Naive thymus-derived CD4-positive, alpha-beta T cell (primary cell): Measurements from ENCODE around the gene FBLN5. TPM values are rescaled to one million over a fixed set of nuclear protein-coding genes. Genes with fewer than 3 reads are reported as not detected.

ENCODE experiments used
- ATAC-seq: fragments of 150-1000 bp; cut with Tn5 transposase; 2 replicates; pipeline ENCODE4 v1.10.0; 2021; ENCODE audit warnings: mild to moderate bottlenecking, moderate library complexity
- CTCF ChIA-PET: fragments of 350-600 bp; sonication (Branson Sonifier 250); formaldehyde crosslinking; loops from one replicate; lab custom pipeline; 2021; ENCODE audit warnings: antibody characterized with exemption; lab: Charles Lee
- POLR2A ChIA-PET: fragments of 350-600 bp; sonication (Branson Sonifier 250); formaldehyde crosslinking; loops from one replicate; lab custom pipeline; 2021; ENCODE audit warnings: antibody characterized with exemption, inconsistent platforms; lab: Charles Lee
- DNase-seq, 9 donors: peaks; one replicate each; pipeline versions ENCODE4 v3.0.0 to v3.0.0-alpha.2; 2020 to 2022; ENCODE audit warnings: mixed read lengths in 1 of 9
- H3K27ac ChIP-seq: one replicate; pipeline ENCODE4 v1.7.0; 2013; ENCODE audit warnings: mild to moderate bottlenecking, low read depth, low read length, moderate library complexity
- H3K27me3 ChIP-seq, 2 donors: one replicate each; pipeline ENCODE4 v1.7.0; 2013; ENCODE audit warnings: low read length in 2 of 2, mild to moderate bottlenecking in 2 of 2, moderate library complexity in 2 of 2; ENCODE audit not compliant: control insufficient read depth in 2 of 2, insufficient read depth in 2 of 2
- H3K36me3 ChIP-seq, 3 experiments: 1 replicate in 2 of 3; 2 replicates in 1 of 3; pipeline ENCODE4 v1.7.0; 2013; ENCODE audit warnings: low read length in 3 of 3, mild to moderate bottlenecking in 3 of 3, moderate library complexity in 1 of 3; ENCODE audit not compliant: insufficient read depth in 3 of 3, control insufficient read depth in 2 of 3
- H3K4me1 ChIP-seq, 2 donors: one replicate each; pipeline ENCODE4 v1.7.0; 2013; ENCODE audit warnings: low read length in 2 of 2, mild to moderate bottlenecking in 2 of 2, moderate library complexity in 1 of 2; ENCODE audit not compliant: control insufficient read depth in 2 of 2, insufficient read depth in 2 of 2
- H3K4me3 ChIP-seq: 2 replicates; pipeline ENCODE4 v1.7.0; 2013; ENCODE audit warnings: mild to moderate bottlenecking, low read length
- H3K9me3 ChIP-seq, 3 experiments: 1 replicate in 2 of 3; 2 replicates in 1 of 3; pipeline ENCODE4 v1.7.0; 2013; ENCODE audit warnings: low read length in 3 of 3; ENCODE audit not compliant: control insufficient read depth in 2 of 3
- H3K27ac Mint-ChIP-seq, 9 donors: one replicate each; pipeline ENCODE4 v1.8.0; 2020 to 2022; ENCODE audit warnings: mixed read lengths in 9 of 9, mild to moderate bottlenecking in 8 of 9, moderate library complexity in 5 of 9, inconsistent platforms in 2 of 9
- H3K27me3 Mint-ChIP-seq, 5 donors: one replicate each; pipeline ENCODE4 v1.8.0; 2021 to 2022; ENCODE audit warnings: mixed read lengths in 5 of 5, mild to moderate bottlenecking in 1 of 5
- H3K36me3 Mint-ChIP-seq, 5 donors: one replicate each; pipeline ENCODE4 v1.8.0; 2020 to 2022; ENCODE audit warnings: mixed read lengths in 5 of 5, mild to moderate bottlenecking in 3 of 5, inconsistent platforms in 1 of 5
- H3K4me1 Mint-ChIP-seq, 7 donors: one replicate each; pipeline ENCODE4 v1.8.0; 2020 to 2022; ENCODE audit warnings: mixed read lengths in 7 of 7, mild to moderate bottlenecking in 3 of 7, inconsistent platforms in 1 of 7
- H3K4me3 Mint-ChIP-seq, 10 donors: one replicate each; pipeline ENCODE4 v1.8.0; 2020 to 2022; ENCODE audit warnings: mild to moderate bottlenecking in 10 of 10, mixed read lengths in 10 of 10, moderate library complexity in 6 of 10, inconsistent platforms in 2 of 10
- H3K9me3 Mint-ChIP-seq, 11 donors: one replicate each; pipeline ENCODE4 v1.8.0; 2020 to 2022; ENCODE audit warnings: mixed read lengths in 11 of 11, mild to moderate bottlenecking in 4 of 11, inconsistent platforms in 1 of 11, moderate library complexity in 1 of 11
- intact Hi-C, 2 donors: fragments of 100-400 bp; cut with micrococcal nuclease; formaldehyde crosslinking; loops; one replicate each; pipeline ENCODE4 v1.15.1; 2023
- polyA plus RNA-seq, 2 donors: library from polyadenylated mRNA; unstranded; fragments of 300-500 nt; fragmentation: Illumina TruSeq; gene quantifications; one replicate each; pipeline ENCODE4 v1.2.3, GENCODE V29; 2021
- total RNA-seq, 6 experiments: library from RNA in 5 of 6; stranded (reverse) in 5 of 6; gene quantifications; 1 replicate in 5 of 6; 2 replicates in 1 of 6; pipeline ENCODE4 v1.2.3 and lab custom pipeline; 2021 to 2026

The FBLN5 gene
- 10 to 100 TPM in 2 of 5 experiments, 1 to 10 TPM in 3; 2.9 to 11.7 (median 7.2) TPM for total RNA-seq
- polyA plus RNA-seq = 10 to 100 TPM; 30.5 to 53.3 TPM
- 5.0 reads per million, percentile 24 among the genes with 10 or more reads in this experiment for total RNA-seq (lab: John Stamatoyannopoulos, UW)

DNA sequence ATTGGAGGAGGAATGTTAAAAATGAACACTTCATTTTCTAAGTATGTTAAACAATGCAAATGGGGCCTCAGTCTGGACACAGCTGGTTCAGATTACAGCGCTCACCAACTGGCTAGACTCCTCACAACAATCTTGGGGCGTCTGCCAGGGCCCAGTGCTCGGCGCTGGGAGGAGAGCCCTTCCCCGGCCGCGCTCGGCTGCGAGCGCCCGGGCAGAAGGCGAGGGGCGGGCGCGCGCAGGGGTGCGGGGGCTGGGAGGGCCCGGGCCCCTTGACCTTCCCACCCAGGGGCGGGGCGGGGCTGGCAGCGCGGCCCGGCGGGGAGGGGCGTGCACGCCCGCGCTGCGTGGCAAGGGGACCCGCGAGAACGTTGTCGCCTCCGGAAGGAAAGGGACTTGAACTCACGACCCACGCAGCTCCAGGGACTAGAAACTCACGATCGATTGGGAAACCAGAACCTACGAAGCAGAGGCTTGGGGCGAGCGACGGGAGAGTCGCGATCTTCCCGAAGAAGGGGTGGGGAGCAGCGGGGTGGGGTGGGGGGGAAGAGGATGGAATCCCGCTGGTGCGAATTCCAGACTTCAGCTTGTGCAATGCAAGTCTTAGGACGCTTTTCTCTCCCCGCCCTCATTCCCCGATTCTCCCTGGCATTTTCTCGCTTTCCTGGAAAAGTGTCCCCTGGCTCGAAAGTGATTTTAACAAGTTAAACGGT, at the start of gene FBLN5:
TSS of gene FBLN5 (minus strand) at position 220 of the 710 bp plus-strand sequence. CDS start 465 bp downstream, outside the sequence.
- no peak within 1 kb of the TSS for H3K27ac ChIP-seq
- ChIA-PET POLR2A (no interaction called here), CTCF (no interaction called here)
- H3K4me1 ChIP-seq = peaks cover 4 to 12% of the 10 kb centered on the region in 2 donors
- Mint-ChIP-seq H3K36me3 (peaks cover 0 to 4% (median 0%) of the 10 kb centered on the region in 5 donors), H3K9me3 (peaks cover 0 to 3% (median 0%) of the 10 kb centered on the region in 11 donors), H3K4me3 (peak within 1 kb of the TSS; percentile 79 to 94 (median 87)), H3K27me3 (peaks cover 25 to 60% (median 29%) of the 10 kb centered on the region in 5 donors), H3K4me1 (peaks cover 6 to 19% (median 15%) of the 10 kb centered on the region in 7 donors), H3K27ac (peak within 1 kb of the TSS in 6 of 9 donors; percentile 23 to 76 (median 56))
- H3K36me3 ChIP-seq = no peaks in the 10 kb centered on the region
- H3K9me3 ChIP-seq = no peaks in the 10 kb centered on the region
- intact Hi-C loops = no loop called here
- DNase-seq (peak in 8 of 9 donors; percentile 7 to 32 (median 14)), ATAC-seq (peak; percentile 70)
- peaks cover 0 to 11% of the 10 kb centered on the region in 2 donors for H3K27me3 ChIP-seq
- peak within 1 kb of the TSS; percentile 57 for H3K4me3 ChIP-seq

DNA sequence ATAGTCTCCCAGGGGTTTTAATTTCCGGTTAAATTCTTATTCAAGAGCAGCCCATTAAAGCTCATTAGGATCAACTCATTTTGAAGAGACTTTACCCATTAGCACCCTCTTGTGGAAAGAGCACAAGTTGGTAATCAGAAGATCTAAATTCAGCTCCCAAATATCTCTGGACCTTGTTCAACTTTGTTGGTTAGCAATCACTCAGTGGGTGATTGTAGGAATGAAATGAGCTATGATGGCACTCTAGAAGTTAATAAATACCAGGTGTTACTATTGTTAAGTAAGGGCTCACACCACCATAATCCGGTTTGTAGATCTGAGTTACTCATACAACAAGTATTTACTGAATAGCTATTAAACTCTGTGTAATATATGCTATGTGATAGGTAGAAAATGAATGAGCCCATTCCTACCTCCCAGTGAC, 49.5 kb upstream of the FBLN5 start:
- DNase-seq (peak in 7 of 9 donors; percentile 12 to 58 (median 44)), ATAC-seq (peak; percentile 66)
- Histone ChIP-seq H3K4me3 (no peak overlapping the region), H3K4me1 (peaks cover 10 to 27% of the 10 kb centered on the region in 2 donors), H3K9me3 (no peaks in the 10 kb centered on the region), H3K36me3 (peaks cover 4 to 9% (median 4%) of the 10 kb centered on the region in 3 experiments), H3K27me3 (no peaks in the 10 kb centered on the region), H3K27ac (no peak overlapping the region)
- H3K4me3 Mint-ChIP-seq = peak overlapping the region in 3 of 10 donors; percentile 37 to 70 (median 48)
- intact Hi-C loops = loop anchor here (1.0 to 10.0 kb wide), 2 partner anchors 347 to 512 kb away; no protein-coding TSS in a partner anchor
- H3K27me3 Mint-ChIP-seq = no peaks in the 10 kb centered on the region
- peaks cover 27 to 54% (median 41%) of the 10 kb centered on the region in 7 donors for H3K4me1 Mint-ChIP-seq
- peak overlapping the region in 5 of 9 donors; percentile 15 to 70 (median 65) for H3K27ac Mint-ChIP-seq
- POLR2A ChIA-PET = interaction anchor here (0.5 to 0.8 kb wide), 4 partner anchors 10 to 80 kb away, joined by 3 to 8 read pairs (median 4); partner anchors contain the start of gene TRIP11
- H3K9me3 Mint-ChIP-seq = no peaks in the 10 kb centered on the region
- H3K36me3 Mint-ChIP-seq = peaks cover 0 to 40% (median 20%) of the 10 kb centered on the region in 5 donors
- CTCF ChIA-PET = interaction anchor here (0.5 to 1.7 kb wide), 14 partner anchors 9 to 505 kb away, joined by 3 to 14 read pairs (median 4); no protein-coding TSS in a partner anchor

GRCh38 chr14:91987192-91987591, 39.7 kb upstream of the FBLN5 start:
- CTCF ChIA-PET = interaction anchor here (1.5 kb wide), 1 partner anchor 9 kb away, joined by 3 read pairs; no protein-coding TSS in a partner anchor
- no peaks in the 10 kb centered on the region for H3K27me3 Mint-ChIP-seq
- no peak for DNase-seq
- Histone ChIP-seq H3K27ac (no peak overlapping the region), H3K4me1 (no peaks in the 10 kb centered on the region), H3K9me3 (no peaks in the 10 kb centered on the region), H3K36me3 (peaks cover 11 to 59% (median 20%) of the 10 kb centered on the region in 3 experiments), H3K27me3 (no peaks in the 10 kb centered on the region), H3K4me3 (no peak overlapping the region)
- POLR2A ChIA-PET = no interaction called here
- peaks cover 19 to 80% (median 53%) of the 10 kb centered on the region in 5 donors for H3K36me3 Mint-ChIP-seq
- H3K4me1 Mint-ChIP-seq = peaks cover 8 to 15% (median 11%) of the 10 kb centered on the region in 7 donors
- intact Hi-C loops = no loop called here
- H3K27ac Mint-ChIP-seq = no peak overlapping the region
- no peak for ATAC-seq
- H3K9me3 Mint-ChIP-seq = peaks cover 0 to 4% (median 0%) of the 10 kb centered on the region in 11 donors
- no peak overlapping the region for H3K4me3 Mint-ChIP-seq

DNA sequence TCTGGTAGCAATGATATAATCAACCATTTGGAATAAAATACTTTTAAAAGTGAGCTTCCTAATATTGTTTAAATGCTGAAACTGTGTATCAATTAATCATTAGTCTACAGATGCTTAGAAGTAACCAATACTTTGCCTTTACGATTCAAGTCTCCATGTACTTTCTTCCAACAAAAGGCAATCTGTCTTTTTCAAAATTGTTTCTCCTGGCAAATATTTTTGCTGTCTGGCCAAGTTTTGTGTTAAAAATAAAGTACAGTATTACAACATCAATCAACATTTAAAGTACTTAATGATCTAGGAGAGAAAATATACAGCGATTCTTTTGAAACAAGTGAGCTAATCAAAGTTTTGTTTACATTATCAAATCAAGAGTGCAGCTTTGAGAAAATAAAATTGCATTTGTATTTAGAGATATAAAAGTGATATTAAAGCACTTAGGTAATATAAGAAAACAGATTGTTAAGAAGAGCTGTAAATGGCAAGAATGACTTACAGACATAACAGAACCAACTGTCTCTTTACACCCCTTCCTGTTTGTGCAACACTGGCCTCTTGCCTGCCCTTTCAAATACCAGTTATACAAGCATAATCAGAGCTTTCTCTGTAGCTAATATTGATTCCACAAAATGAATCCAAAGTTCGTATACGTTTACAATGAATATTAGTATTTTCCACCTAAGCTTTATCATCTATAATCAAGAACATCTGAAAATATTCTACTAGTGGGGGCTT, 38.2 kb upstream of the FBLN5 start:
- no peak overlapping the region for H3K27ac ChIP-seq
- peaks cover 19 to 69% (median 50%) of the 10 kb centered on the region in 5 donors for H3K36me3 Mint-ChIP-seq
- POLR2A ChIA-PET = no interaction called here

DNA sequence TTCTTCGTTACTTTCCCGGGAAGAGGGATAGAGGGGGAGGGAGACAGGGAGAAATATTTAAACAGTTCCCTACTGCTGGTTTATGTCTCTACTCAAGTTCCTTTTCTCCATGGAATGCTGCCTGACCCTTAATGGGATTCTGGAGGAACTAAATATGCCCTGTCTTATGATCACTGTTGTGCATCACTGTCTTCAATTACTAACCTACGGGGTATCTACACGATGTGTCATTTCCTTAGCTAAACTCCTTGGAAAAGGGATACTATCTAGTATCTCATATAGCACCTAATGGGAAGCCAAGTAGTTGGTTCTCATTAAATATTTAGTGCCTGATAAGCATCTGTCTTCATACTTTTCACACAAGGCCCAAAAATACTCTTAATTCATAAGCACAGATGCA, 37.5 kb upstream of the FBLN5 start:
- DNase-seq (no peak), ATAC-seq (no peak)
- peaks cover 19 to 75% (median 52%) of the 10 kb centered on the region in 5 donors for H3K36me3 Mint-ChIP-seq
- intact Hi-C loops = no loop called here
- Histone ChIP-seq H3K4me3 (no peak overlapping the region), H3K4me1 (no peaks in the 10 kb centered on the region), H3K9me3 (no peaks in the 10 kb centered on the region), H3K27me3 (no peaks in the 10 kb centered on the region), H3K27ac (no peak overlapping the region), H3K36me3 (peaks cover 11 to 52% (median 20%) of the 10 kb centered on the region in 3 experiments)
- ChIA-PET CTCF (no interaction called here), POLR2A (no interaction called here)
- H3K4me3 Mint-ChIP-seq = no peak overlapping the region
- H3K4me1 Mint-ChIP-seq = peaks cover 10 to 21% (median 14%) of the 10 kb centered on the region in 7 donors
- H3K27ac Mint-ChIP-seq = peak overlapping the region in 2 of 9 donors; percentile 7 to 36
- H3K9me3 Mint-ChIP-seq = peaks cover 0 to 4% (median 0%) of the 10 kb centered on the region in 11 donors
- no peaks in the 10 kb centered on the region for H3K27me3 Mint-ChIP-seq

More for the DNA sequence above, 38.2 kb upstream of the FBLN5 start:
- CTCF ChIA-PET = interaction anchor here (0.6 kb wide), 1 partner anchor 738 kb away, joined by 3 read pairs; no protein-coding TSS in a partner anchor
- no peak overlapping the region for H3K27ac Mint-ChIP-seq
- Histone ChIP-seq H3K4me3 (no peak overlapping the region), H3K36me3 (peaks cover 11 to 53% (median 20%) of the 10 kb centered on the region in 3 experiments), H3K9me3 (no peaks in the 10 kb centered on the region), H3K27me3 (no peaks in the 10 kb centered on the region), H3K4me1 (no peaks in the 10 kb centered on the region)
- H3K9me3 Mint-ChIP-seq = peaks cover 0 to 4% (median 0%) of the 10 kb centered on the region in 11 donors
- H3K27me3 Mint-ChIP-seq = no peaks in the 10 kb centered on the region
- H3K4me3 Mint-ChIP-seq = no peak overlapping the region
- peaks cover 7 to 15% (median 9%) of the 10 kb centered on the region in 7 donors for H3K4me1 Mint-ChIP-seq
- intact Hi-C loops = no loop called here
- DNase-seq = no peak
- ATAC-seq = no peak

DNA sequence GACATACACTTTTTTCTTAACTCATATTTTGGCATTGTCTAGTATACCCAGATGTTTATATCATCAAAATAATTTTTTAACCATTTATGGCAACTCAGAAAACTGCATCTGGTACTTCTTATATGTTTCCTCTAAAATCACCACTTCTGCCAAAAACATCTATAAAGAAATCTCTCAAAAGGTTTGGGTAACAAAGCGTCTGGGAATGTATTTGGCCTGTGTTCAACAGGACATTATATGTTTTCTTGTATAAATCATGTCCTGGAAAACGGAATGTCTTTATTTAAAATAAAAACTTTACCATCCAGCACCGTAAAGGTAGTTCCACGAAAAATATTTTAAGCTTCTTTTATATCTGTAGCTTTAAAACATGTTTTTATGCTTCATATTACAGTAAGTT, 36.1 kb upstream of the FBLN5 start:
- no peak overlapping the region for H3K27ac ChIP-seq
- ChIA-PET CTCF (no interaction called here), POLR2A (no interaction called here)
- peaks cover 11 to 50% (median 20%) of the 10 kb centered on the region in 3 experiments for H3K36me3 ChIP-seq
- no peak overlapping the region for H3K4me3 ChIP-seq
- no peak for DNase-seq
- H3K4me3 Mint-ChIP-seq = no peak overlapping the region
- no peaks in the 10 kb centered on the region for H3K27me3 ChIP-seq
- H3K4me1 Mint-ChIP-seq = peaks cover 7 to 22% (median 12%) of the 10 kb centered on the region in 7 donors
- H3K9me3 Mint-ChIP-seq = peaks cover 0 to 4% (median 0%) of the 10 kb centered on the region in 11 donors
- ATAC-seq = no peak
- no peak overlapping the region for H3K27ac Mint-ChIP-seq
- peaks cover 15 to 71% (median 53%) of the 10 kb centered on the region in 5 donors for H3K36me3 Mint-ChIP-seq
- intact Hi-C loops = no loop called here
- H3K9me3 ChIP-seq = no peaks in the 10 kb centered on the region
- no peaks in the 10 kb centered on the region for H3K4me1 ChIP-seq
- H3K27me3 Mint-ChIP-seq = no peaks in the 10 kb centered on the region
